HL-60 (cell line): ENCODE measurements around the gene MRPL2.

Experiments
- DNase-seq, 2 experiments: peaks; one replicate each; pipeline ENCODE4 v3.0.0-alpha.2; 2010 to 2020; ENCODE audit warnings: low read depth in 1 of 2, low spot score in 1 of 2
- H3K27ac ChIP-seq: fragments of 250-450 bp; sonication (Bioruptor Pico); replicated peaks from 2 replicates; pipeline ENCODE4 v1.5.1; 2020; ENCODE audit warnings: mild to moderate bottlenecking, moderate library complexity
- H3K27me3 ChIP-seq: fragments of 250-450 bp; sonication (Bioruptor Pico); 2 replicates; pipeline ENCODE4 v1.5.1; 2021; ENCODE audit warnings: mild to moderate bottlenecking, moderate library complexity; ENCODE audit not compliant: insufficient read depth, poor library complexity, severe bottlenecking
- H3K4me3 ChIP-seq: replicated peaks from 2 replicates; pipeline ENCODE4 v1.5.1; 2011; ENCODE audit warnings: mild to moderate bottlenecking, control low read depth, low read length; ENCODE audit not compliant: insufficient read depth
- CTCF ChIP-seq: IDR thresholded peaks from one replicate; pipeline ENCODE4 v1.5.1; 2011; ENCODE audit warnings: low read length, control low read depth, inconsistent platforms; ENCODE audit not compliant: insufficient read depth
- GABPA ChIP-seq: IDR thresholded peaks from 2 replicates; pipeline ENCODE4 v1.6.1; 2012; ENCODE audit warnings: low read depth
- POLR2AphosphoS5 ChIP-seq: IDR thresholded peaks from 2 replicates; pipeline ENCODE4 v1.6.1; 2012; ENCODE audit warnings: low read depth
- REST ChIP-seq: IDR thresholded peaks from 2 replicates; pipeline ENCODE4 v1.6.1; 2012; ENCODE audit warnings: low read depth; ENCODE audit not compliant: insufficient replicate concordance
- SPI1 ChIP-seq: IDR thresholded peaks from 2 replicates; pipeline ENCODE4 v1.6.1; 2012; ENCODE audit warnings: low read depth, mild to moderate bottlenecking, borderline replicate concordance

MRPL2 gene

GRCh38 chr6:43103253-43103876 lies 44.1 kb upstream of the MRPL2 start:
- H3K27ac ChIP-seq, result no peak overlapping the region
- H3K27me3 ChIP-seq, result no peaks in the 10 kb centered on the region
- H3K4me3 ChIP-seq, result no peak overlapping the region
- DNase-seq, result no peak
- TF ChIP-seq REST, result no peak
- TF ChIP-seq SPI1, result no peak
- no peak for TF ChIP-seq POLR2AphosphoS5
- no peak for TF ChIP-seq CTCF
- no peak for TF ChIP-seq GABPA

GRCh38 chr6:43101497-43101896 lies 42.3 kb upstream of the MRPL2 start:
- H3K27me3 ChIP-seq, result no peaks in the 10 kb centered on the region
- no peak for DNase-seq
- no peak overlapping the region for H3K27ac ChIP-seq
- TF ChIP-seq GABPA (no peak), CTCF (no peak), SPI1 (no peak), REST (no peak), POLR2AphosphoS5 (no peak)
- H3K4me3 ChIP-seq, result no peak overlapping the region

- no peak for TF ChIP-seq SPI1
- no peak for TF ChIP-seq CTCF
- TF ChIP-seq POLR2AphosphoS5, result no peak
- TF ChIP-seq GABPA, result no peak
- TF ChIP-seq REST, result no peak
- no peak for DNase-seq
These were observed 38.3 kb upstream of the MRPL2 start for GRCh38 chr6:43097502-43097901.

More at GRCh38 chr6:43097502-43097901, 38.3 kb upstream of the MRPL2 start:
- Histone ChIP-seq H3K27ac (no peak overlapping the region), H3K27me3 (no peaks in the 10 kb centered on the region), H3K4me3 (no peak overlapping the region)
